Prostate gland (tissue), 2 donors: ENCODE results near the gene ANXA1. TPM values are rescaled to one million over a fixed set of nuclear protein-coding genes. Genes with fewer than 3 reads are reported as not detected.

ENCODE experiments used
- DNase-seq: peaks from one replicate; pipeline ENCODE4 v3.0.0-alpha.2; 2019; ENCODE audit warnings: low spot score
- H3K27ac ChIP-seq, 2 donors: fragments of 200-600 bp; sonication (generic); 2 replicates each; pipeline ENCODE4 v1.5.1; 2017 to 2019
- H3K27me3 ChIP-seq: fragments of 200-600 bp; sonication (generic); replicated peaks from 2 replicates; pipeline ENCODE4 v1.5.1; 2019; ENCODE audit not compliant: insufficient read depth
- H3K36me3 ChIP-seq, 2 donors: fragments of 200-600 bp; sonication (generic); 1 replicate in 1 of 2; 2 replicates in 1 of 2; pipeline versions ENCODE4 v1.5.1 to v1.8.1; 2017 to 2019
- H3K4me1 ChIP-seq: fragments of 200-600 bp; sonication (generic); replicated peaks from 2 replicates; pipeline ENCODE4 v1.5.1; 2019
- H3K4me3 ChIP-seq, 2 donors: fragments of 200-600 bp; sonication (generic); 2 replicates each; pipeline ENCODE4 v1.5.1; 2017 to 2019
- H3K9me3 ChIP-seq: fragments of 200-600 bp; sonication (generic); 2 replicates; pipeline ENCODE4 v1.5.1; 2017
- CTCF ChIP-seq, 4 experiments: fragments of 200-600 bp in 2 of 4; fragments of 450-650 bp in 2 of 4; sonication (generic) in 2 of 4; IDR thresholded peaks; 1 replicate in 3 of 4; 2 replicates in 1 of 4; pipeline ENCODE4 v1.5.1; 2016 to 2019; ENCODE audit warnings: antibody characterized with exemption in 4 of 4, mild to moderate bottlenecking in 2 of 4, moderate library complexity in 2 of 4
- POLR2A ChIP-seq: fragments of 450-650 bp; IDR thresholded peaks from one replicate; pipeline ENCODE4 v1.6.1; 2016; ENCODE audit warnings: antibody characterized with exemption, mild to moderate bottlenecking
- POLR2AphosphoS5 ChIP-seq: sonication (generic); formaldehyde crosslinking; IDR thresholded peaks from one replicate; pipeline ENCODE4 v1.6.1; 2017; ENCODE audit warnings: antibody characterized with exemption
- WGBS: methylation state at CpG from one replicate; pipeline ENCODE4 v1.1.5; 2018; 5-methylcytosine and 5-hydroxymethylcytosine counted together
- intact Hi-C: fragments of 100-400 bp; cut with DNase I; formaldehyde crosslinking; loops from one replicate; pipeline ENCODE4 v1.14.2; 2022
- total RNA-seq, 2 donors: library from RNA; depleted of rRNA; stranded (reverse); fragments of >200 nt; gene quantifications; one replicate each; pipeline ENCODE4 v1.1.0, GENCODE V29; 2016

The ANXA1 gene
- total RNA-seq, 2 donors from 2014 or later, result 65.3 to 341 TPM

- DNase-seq, result no peak
- no peaks in the 10 kb centered on the region for H3K27me3 ChIP-seq
- TF ChIP-seq POLR2A (no peak), POLR2AphosphoS5 (peak; percentile 4)
- WGBS, result 32% methylated on average over 4 of the region's 4 CpGs
- H3K27ac ChIP-seq, result peak overlapping the region; percentile 43 to 48
- intact Hi-C loops, result no loop called here
- no peaks in the 10 kb centered on the region for H3K4me1 ChIP-seq
- H3K9me3 ChIP-seq, result no peaks in the 10 kb centered on the region
- H3K36me3 ChIP-seq, result no peaks in the 10 kb centered on the region
- H3K4me3 ChIP-seq, result no peak overlapping the region
These were observed 14.3 kb upstream of the ANXA1 start for GRCh38 chr9:73137286-73137899.

- H3K9me3 ChIP-seq, result no peaks in the 10 kb centered on the region
- intact Hi-C loops, result no loop called here
- no peaks in the 10 kb centered on the region for H3K36me3 ChIP-seq
- H3K4me3 ChIP-seq, result no peak overlapping the region
- no peak for TF ChIP-seq POLR2A
- TF ChIP-seq POLR2AphosphoS5, result no peak
- TF ChIP-seq CTCF (IDR thresholded peaks at IDR 0.05), result no peak
- H3K27me3 ChIP-seq, result no peaks in the 10 kb centered on the region
- H3K4me1 ChIP-seq, result no peaks in the 10 kb centered on the region
- 42% methylated on average over 2 of the region's 2 CpGs for WGBS
- DNase-seq, result no peak
- H3K27ac ChIP-seq, result peak overlapping the region; percentile 40 to 43
These were observed 13.8 kb upstream of the ANXA1 start for GRCh38 chr9:73137914-73138313.

GRCh38 chr9:73138516-73138915 is 13.1 kb upstream of the ANXA1 start:
- no peaks in the 10 kb centered on the region for H3K4me1 ChIP-seq
- no peak overlapping the region for H3K27ac ChIP-seq
- no peaks in the 10 kb centered on the region for H3K36me3 ChIP-seq
- no peak overlapping the region for H3K4me3 ChIP-seq
- intact Hi-C loops, result no loop called here
- no peaks in the 10 kb centered on the region for H3K9me3 ChIP-seq
- TF ChIP-seq POLR2A (no peak), CTCF (IDR thresholded peaks at IDR 0.05) (no peak), POLR2AphosphoS5 (no peak)
- H3K27me3 ChIP-seq, result no peaks in the 10 kb centered on the region
- DNase-seq, result no peak
- WGBS, result 84% methylated on average over 2 of the region's 2 CpGs

GRCh38 chr9:73141282-73141681 is 10.4 kb upstream of the ANXA1 start:
- WGBS, result 71% methylated on average over 1 of the region's 1 CpG
- intact Hi-C loops, result no loop called here
- TF ChIP-seq CTCF (IDR thresholded peaks at IDR 0.05) (no peak), POLR2AphosphoS5 (no peak), POLR2A (no peak)
- Histone ChIP-seq H3K36me3 (no peaks in the 10 kb centered on the region), H3K9me3 (no peaks in the 10 kb centered on the region), H3K4me1 (no peaks in the 10 kb centered on the region), H3K27me3 (no peaks in the 10 kb centered on the region), H3K27ac (no peak overlapping the region), H3K4me3 (no peak overlapping the region)
- no peak for DNase-seq

GRCh38 chr9:73143711-73144328 is 7.8 kb upstream of the ANXA1 start:
- Histone ChIP-seq H3K4me1 (no peaks in the 10 kb centered on the region), H3K36me3 (no peaks in the 10 kb centered on the region), H3K27ac (no peak overlapping the region), H3K9me3 (no peaks in the 10 kb centered on the region), H3K27me3 (no peaks in the 10 kb centered on the region), H3K4me3 (no peak overlapping the region)
- intact Hi-C loops, result no loop called here
- TF ChIP-seq CTCF (IDR thresholded peaks at IDR 0.05) (no peak), POLR2AphosphoS5 (peak; percentile 68)
- WGBS, result 28% methylated on average over 2 of the region's 2 CpGs
- no peak for DNase-seq
